Vagina (tissue), 2 donors: ENCODE results near the gene CHN2.

Source experiments
- CTCF ChIP-seq, 3 experiments: fragments of 450-650 bp in 2 of 3; fragments of 200-600 bp in 1 of 3; sonication (generic) in 1 of 3; IDR thresholded peaks; one replicate each; pipeline ENCODE4 v1.5.1; 2017 to 2019; ENCODE audit warnings: antibody characterized with exemption in 3 of 3, mild to moderate bottlenecking in 2 of 3, moderate library complexity in 2 of 3
- POLR2A ChIP-seq, 2 donors: fragments of 450-650 bp; IDR thresholded peaks; one replicate each; pipeline ENCODE4 v1.6.1; 2017; ENCODE audit warnings: antibody characterized with exemption in 2 of 2, mild to moderate bottlenecking in 2 of 2, moderate library complexity in 2 of 2
- POLR2AphosphoS5 ChIP-seq, 2 donors: sonication (generic); formaldehyde crosslinking; IDR thresholded peaks; one replicate each; pipeline ENCODE4 v1.9.0; 2017; ENCODE audit warnings: antibody characterized with exemption in 2 of 2, mild to moderate bottlenecking in 2 of 2, low read depth in 1 of 2; ENCODE audit not compliant: insufficient read depth in 1 of 2

GRCh38 chr7:29415215-29415614 lies 220.6 kb downstream of the CHN2 start:
- TF ChIP-seq CTCF (IDR thresholded peaks at IDR 0.05) (no peak), POLR2AphosphoS5 (IDR thresholded peaks at IDR 0.05; ENCODE audit: insufficient read depth in 1 of 2, low read depth in 1 of 2) (no peak), POLR2A (IDR thresholded peaks at IDR 0.05) (no peak)
